ENCODE data around the gene MAP1B.
"Not testable (repeated sequence)": the region's sequence is repeated elsewhere in the genome, so short reads cannot be mapped to it uniquely, and the experiment has no call there.

Gene MAP1B

GRCh38 chr5:72167257-72167656 is 60.0 kb downstream of the MAP1B start:
- H3K4me3 ChIP-seq (ENCODE audit: low read length), result no peak overlapping the region
- TF ChIP-seq, protein P1, sequence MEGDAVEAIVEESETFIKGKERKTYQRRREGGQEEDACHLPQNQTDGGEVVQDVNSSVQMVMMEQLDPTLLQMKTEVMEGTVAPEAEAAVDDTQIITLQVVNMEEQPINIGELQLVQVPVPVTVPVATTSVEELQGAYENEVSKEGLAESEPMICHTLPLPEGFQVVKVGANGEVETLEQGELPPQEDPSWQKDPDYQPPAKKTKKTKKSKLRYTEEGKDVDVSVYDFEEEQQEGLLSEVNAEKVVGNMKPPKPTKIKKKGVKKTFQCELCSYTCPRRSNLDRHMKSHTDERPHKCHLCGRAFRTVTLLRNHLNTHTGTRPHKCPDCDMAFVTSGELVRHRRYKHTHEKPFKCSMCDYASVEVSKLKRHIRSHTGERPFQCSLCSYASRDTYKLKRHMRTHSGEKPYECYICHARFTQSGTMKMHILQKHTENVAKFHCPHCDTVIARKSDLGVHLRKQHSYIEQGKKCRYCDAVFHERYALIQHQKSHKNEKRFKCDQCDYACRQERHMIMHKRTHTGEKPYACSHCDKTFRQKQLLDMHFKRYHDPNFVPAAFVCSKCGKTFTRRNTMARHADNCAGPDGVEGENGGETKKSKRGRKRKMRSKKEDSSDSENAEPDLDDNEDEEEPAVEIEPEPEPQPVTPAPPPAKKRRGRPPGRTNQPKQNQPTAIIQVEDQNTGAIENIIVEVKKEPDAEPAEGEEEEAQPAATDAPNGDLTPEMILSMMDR (conservative IDR thresholded peaks at IDR 0.05; ENCODE audit: low read length), result no peak
- no peak for DNase-seq (ENCODE audit: low read depth)

DNA sequence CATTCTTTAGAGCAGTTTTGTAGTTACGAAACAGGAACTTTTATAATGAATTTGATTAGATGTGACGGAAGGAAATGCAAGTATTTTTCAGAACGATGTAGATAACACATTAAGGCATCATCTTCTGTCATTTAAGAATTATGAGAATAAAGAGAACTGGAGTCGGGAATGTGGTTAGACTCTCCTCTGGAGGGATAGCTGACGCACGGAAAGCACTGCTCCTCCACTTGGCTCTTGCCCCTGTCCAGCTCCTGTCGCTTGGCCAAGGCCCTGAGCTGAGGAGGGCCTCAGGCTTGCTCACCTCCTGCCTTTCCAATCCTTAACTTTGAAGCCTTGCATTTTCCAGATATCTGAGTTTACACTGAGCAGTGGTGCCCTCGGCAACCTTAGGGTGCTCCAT is 60.5 kb downstream of the MAP1B start:
- H3K4me3 ChIP-seq (ENCODE audit: low read length), result no peak overlapping the region
- DNase-seq (ENCODE audit: low read depth), result peak; percentile 79
- TF ChIP-seq, protein P1 (conservative IDR thresholded peaks at IDR 0.05; ENCODE audit: low read length), result no peak

DNA sequence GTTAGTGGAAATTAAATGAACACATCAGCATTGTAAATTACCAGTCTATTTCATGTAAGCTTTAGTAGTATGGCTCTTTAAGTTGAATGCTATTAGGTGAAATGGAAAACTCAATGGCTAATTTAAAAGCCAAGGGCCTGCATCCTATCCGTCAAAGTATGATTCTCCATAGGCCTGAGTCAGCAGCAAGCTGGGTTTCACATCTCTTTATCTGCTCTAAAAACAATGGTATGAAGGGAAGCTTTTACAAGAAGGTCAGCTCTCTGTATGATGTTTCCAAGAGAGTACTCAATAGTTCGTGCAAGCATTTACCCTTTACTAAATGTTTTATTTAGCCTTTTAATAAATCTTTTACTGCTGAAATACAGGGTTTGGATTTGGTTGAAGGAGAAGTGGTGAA is 62.8 kb downstream of the MAP1B start:
- TF ChIP-seq, protein P1 (conservative IDR thresholded peaks at IDR 0.05; ENCODE audit: low read length), result no peak
- H3K4me3 ChIP-seq (ENCODE audit: low read length), result no peak overlapping the region

DNA sequence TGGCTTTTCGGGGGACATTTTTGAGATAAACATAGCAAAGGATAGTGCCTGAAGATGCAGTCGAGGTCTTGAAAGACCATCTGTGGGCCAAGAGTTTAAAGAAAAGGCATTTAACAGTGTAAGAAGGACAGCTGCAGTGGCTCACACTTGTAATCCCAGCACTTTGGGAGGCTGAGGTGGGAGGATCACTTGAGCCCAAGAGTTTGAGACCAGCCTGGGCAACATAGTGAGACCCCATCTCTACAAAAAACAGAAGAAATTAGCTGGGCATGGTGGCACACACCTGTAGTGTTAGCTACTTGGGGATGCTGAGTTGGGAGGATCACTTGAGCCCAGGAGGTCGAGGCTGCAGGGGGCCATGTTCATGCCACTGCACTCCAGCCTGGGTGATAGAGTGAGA is 63.9 kb downstream of the MAP1B start:
- DNase-seq (ENCODE audit: low read depth); H3K4me3 ChIP-seq (ENCODE audit: low read length): not testable (repeated sequence)

More for the DNA sequence above, 62.8 kb downstream of the MAP1B start:
- no peak for DNase-seq (ENCODE audit: low read depth)

DNA sequence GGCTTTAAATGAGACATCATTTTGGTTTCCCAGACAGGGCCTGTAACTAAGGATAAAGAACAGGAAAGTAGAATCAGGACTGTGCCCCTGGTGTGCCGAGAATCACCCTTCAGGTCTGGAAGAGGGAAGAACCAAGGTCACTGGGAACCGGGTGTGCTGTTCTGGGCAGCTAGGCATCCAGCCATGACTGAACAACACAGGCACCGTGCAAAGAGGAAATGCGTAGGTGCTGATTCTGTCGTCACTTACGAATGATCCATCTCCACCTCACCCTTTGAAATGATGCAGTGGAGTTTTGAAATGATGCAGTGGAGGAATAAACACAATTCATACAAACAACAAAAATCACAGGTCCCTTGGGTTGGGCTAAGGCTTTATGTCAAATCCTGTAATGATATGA is 64.4 kb downstream of the MAP1B start:
- DNase-seq (ENCODE audit: low read depth), result no peak
- TF ChIP-seq, protein P1 (conservative IDR thresholded peaks at IDR 0.05; ENCODE audit: low read length), result no peak

GRCh38 chr5:72172786-72173185 is 65.5 kb downstream of the MAP1B start:
- no peak overlapping the region for H3K4me3 ChIP-seq (ENCODE audit: low read length)
- DNase-seq (ENCODE audit: low read depth), result no peak
- TF ChIP-seq, protein P1 (conservative IDR thresholded peaks at IDR 0.05; ENCODE audit: low read length), result no peak

More for the DNA sequence above, 64.4 kb downstream of the MAP1B start:
- no peak overlapping the region for H3K4me3 ChIP-seq (ENCODE audit: low read length)

GRCh38 chr5:72177538-72177937 is 70.3 kb downstream of the MAP1B start:
- TF ChIP-seq, protein P1 (conservative IDR thresholded peaks at IDR 0.05; ENCODE audit: low read length), result no peak
- DNase-seq (ENCODE audit: low read depth), result no peak
- no peak overlapping the region for H3K4me3 ChIP-seq (ENCODE audit: low read length)
